ENCODE data around the gene RABEP2. TPM values are rescaled to one million over a fixed set of nuclear protein-coding genes. Genes with fewer than 3 reads are reported as not detected.

The RABEP2 gene
- total RNA-seq, 1 donor, result 27.4 TPM

DNA sequence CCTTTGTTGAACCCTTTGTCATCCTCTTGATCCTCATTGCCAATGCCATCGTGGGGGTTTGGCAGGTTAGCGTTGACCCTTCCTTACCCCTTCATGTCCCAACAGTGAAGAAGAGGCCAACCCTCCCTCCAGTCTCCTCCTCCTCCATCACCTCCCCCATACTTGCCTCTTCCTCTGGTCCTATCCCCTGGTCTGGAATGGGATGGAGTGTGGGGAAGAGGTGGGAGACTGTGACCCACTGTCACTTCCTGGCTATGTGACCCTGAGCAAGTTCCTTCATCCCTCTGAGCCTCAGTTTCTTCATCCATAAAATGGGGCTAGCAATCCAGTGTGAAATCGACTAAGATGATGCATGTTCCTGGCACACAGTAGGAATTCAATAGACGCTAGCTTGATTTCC lies 44.1 kb downstream of the RABEP2 start:
- DNase-seq (ENCODE audit: low read depth), result no peak

DNA sequence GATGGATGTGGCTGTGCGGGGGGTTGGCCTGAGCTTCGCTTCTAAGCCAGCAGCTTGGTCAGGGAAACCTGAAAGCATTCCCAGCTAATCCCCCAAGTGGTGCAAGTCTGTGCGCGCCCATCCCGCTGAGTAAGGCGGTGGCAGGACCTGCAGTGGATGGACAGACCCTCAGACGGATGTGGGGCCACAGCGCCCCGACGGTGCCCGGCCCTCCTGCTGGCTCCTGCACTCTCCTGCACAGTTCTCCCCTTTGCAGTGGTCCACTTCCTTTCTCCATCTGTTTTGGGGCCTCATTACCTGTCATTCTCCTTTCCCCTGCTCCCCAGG lies 44.5 kb downstream of the RABEP2 start:
- no peak overlapping the region for H3K4me3 ChIP-seq (ENCODE audit: low read depth, low read length)
- no peak for DNase-seq (ENCODE audit: low read depth)
- TF ChIP-seq, protein P1, sequence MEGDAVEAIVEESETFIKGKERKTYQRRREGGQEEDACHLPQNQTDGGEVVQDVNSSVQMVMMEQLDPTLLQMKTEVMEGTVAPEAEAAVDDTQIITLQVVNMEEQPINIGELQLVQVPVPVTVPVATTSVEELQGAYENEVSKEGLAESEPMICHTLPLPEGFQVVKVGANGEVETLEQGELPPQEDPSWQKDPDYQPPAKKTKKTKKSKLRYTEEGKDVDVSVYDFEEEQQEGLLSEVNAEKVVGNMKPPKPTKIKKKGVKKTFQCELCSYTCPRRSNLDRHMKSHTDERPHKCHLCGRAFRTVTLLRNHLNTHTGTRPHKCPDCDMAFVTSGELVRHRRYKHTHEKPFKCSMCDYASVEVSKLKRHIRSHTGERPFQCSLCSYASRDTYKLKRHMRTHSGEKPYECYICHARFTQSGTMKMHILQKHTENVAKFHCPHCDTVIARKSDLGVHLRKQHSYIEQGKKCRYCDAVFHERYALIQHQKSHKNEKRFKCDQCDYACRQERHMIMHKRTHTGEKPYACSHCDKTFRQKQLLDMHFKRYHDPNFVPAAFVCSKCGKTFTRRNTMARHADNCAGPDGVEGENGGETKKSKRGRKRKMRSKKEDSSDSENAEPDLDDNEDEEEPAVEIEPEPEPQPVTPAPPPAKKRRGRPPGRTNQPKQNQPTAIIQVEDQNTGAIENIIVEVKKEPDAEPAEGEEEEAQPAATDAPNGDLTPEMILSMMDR (IDR thresholded peaks at IDR 0.05; ENCODE audit: insufficient read depth, low read length), result no peak

More for the DNA sequence above, 44.1 kb downstream of the RABEP2 start:
- TF ChIP-seq, protein P1 (IDR thresholded peaks at IDR 0.05; ENCODE audit: insufficient read depth, low read length), result no peak
- no peak overlapping the region for H3K4me3 ChIP-seq (ENCODE audit: low read depth, low read length)

DNA sequence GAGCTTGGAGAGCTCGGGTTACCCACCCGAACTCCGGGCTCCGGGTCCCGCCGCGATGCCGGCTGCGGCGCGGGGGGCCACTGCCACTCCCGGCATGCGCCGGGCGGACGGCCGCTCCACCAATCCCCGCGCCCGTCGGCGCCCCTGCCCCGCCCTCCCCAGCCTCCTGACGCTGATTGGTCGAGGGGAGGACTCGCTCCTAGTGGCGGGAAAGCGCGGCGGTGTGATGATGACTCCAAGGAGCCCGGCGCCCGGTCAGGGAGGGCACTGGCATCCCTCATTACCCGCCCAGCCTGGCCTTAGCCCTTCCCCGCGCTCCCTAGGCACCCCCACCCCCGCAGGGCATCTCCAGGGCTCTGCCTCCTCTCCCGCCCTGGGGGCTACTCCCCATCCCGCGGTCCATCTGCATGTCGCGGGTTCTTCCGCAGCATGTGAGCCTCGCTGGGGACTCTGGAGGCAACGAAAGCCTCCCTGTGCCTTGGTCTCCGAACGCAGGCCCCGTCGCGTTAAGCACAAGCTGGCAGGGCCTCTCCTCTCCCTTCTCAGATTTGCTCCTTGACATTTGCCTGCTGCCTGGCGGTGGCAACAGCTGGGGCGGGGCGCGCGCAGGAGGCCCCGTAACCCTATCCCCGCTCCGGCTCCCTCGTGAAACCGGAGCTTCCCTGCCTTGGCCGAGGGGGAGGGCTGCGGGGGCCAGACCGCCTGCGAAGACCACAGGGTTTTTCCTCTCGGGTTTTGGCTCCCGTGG lies 45.0 kb downstream of the RABEP2 start:
- H3K4me3 ChIP-seq (ENCODE audit: low read depth, low read length), result peak overlapping the region; percentile 75
- TF ChIP-seq, protein P1 (IDR thresholded peaks at IDR 0.05; ENCODE audit: insufficient read depth, low read length), result no peak
- DNase-seq (ENCODE audit: low read depth), result peak; percentile 72

DNA sequence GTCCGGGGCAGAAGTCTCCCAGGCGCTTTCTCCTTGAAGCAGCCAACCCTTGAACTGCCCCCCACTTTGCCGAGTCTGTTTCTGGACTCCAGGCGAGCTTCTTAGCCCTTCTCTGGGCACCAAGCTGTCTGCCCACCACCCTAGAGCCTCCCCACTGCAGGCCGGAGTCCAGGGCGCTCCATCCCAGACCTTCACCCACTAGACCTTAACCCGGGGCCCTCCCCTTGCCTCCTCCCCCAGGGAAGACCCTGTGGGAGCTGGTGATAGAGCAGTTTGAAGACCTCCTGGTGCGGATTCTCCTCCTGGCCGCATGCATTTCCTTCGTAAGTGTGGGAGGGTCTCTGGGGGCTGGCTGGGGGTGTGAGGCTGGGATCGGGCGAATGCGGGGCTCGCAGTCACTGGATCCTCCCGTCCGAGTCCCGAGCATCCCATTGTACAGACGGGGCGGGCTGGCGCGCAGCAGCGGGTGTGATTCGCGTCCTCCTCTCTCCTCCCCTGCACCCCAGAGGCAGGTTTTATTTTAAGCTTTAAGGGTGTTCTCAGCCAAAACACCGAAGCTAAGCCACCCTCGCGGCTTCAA lies 45.7 kb downstream of the RABEP2 start:
- H3K4me3 ChIP-seq (ENCODE audit: low read depth, low read length), result peak overlapping the region; percentile 75
- TF ChIP-seq, protein P1 (IDR thresholded peaks at IDR 0.05; ENCODE audit: insufficient read depth, low read length), result no peak
- DNase-seq (ENCODE audit: low read depth), result no peak

DNA sequence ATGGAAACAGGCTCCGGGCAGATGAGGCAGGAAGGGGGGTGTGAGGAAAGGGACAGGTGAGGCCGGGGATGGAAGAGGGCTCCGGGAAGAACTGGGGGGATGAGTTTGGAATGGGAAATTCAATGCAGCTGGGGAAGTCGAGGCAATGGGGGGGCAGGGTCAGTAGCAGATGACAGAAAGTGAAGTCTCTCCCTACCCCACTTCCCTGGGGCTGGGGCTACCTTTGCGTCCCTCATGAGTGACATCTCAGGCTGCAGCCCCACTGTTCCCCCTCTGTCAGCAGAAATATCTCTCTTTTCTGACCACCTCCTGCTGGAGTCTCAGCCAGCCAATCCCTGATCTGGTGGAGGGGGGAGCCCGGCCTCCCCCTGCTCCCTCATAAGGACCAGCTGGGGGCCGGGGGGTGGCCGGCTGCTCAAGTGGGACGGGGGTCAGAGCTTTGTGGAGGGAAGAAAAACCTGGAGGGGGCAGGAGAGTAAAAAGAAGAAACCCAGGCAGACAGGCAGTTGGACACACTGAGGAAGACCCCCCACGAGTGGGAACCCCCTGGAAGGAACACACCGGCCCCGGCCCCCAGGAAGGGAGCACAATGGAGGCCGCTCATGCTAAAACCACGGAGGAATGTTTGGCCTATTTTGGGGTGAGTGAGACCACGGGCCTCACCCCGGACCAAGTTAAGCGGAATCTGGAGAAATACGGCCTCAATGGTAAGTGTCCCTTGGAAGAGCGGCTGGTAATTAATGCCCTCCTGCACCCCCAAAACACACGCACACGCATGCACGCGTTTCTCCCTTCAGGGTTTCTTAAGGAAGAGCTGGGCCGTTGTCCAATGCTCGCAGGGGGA lies 46.7 kb downstream of the RABEP2 start, which contains the start of gene ATP2A1:
TSS of gene ATP2A1 (plus strand) at position 406 of the 844 bp plus-strand sequence. CDS start at position 590, 184 bp downstream.
- TF ChIP-seq, protein P1 (IDR thresholded peaks at IDR 0.05; ENCODE audit: insufficient read depth, low read length), result no peak
- DNase-seq (ENCODE audit: low read depth), result no peak
- H3K4me3 ChIP-seq (ENCODE audit: low read depth, low read length), result peak within 1 kb of the TSS; percentile 75

DNA sequence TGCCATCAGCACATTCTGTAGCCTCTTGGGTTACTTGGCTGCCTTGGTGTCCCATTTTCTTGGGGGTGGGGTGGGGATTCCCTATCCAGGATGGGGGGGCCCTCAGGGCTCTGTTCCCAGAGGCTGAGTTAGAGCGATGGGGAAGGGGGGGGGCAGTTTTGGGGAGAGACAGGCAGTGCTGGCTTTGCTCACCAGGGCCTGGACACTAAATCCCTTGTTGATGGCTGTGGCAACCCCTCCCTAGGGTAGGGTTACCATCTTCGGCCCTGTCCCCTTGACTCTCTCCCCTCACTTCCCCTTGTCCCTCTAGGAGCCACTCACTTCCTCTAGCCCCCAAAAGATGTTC lies 47.4 kb downstream of the RABEP2 start:
- TF ChIP-seq, protein P1 (IDR thresholded peaks at IDR 0.05; ENCODE audit: insufficient read depth, low read length), result no peak
- DNase-seq (ENCODE audit: low read depth), result no peak
- H3K4me3 ChIP-seq (ENCODE audit: low read depth, low read length), result no peak overlapping the region

All from fibroblast of the aortic adventitia (primary cell).